Measurements from ENCODE around the gene GPR101. TPM values are rescaled to one million over a fixed set of nuclear protein-coding genes. Genes with fewer than 3 reads are reported as not detected.
"Not testable (repeated sequence)": the region's sequence is repeated elsewhere in the genome, so short reads cannot be mapped to it uniquely, and the experiment has no call there.

The GPR101 gene
- total RNA-seq, 1 donor from 2014 or later, result not detected

DNA sequence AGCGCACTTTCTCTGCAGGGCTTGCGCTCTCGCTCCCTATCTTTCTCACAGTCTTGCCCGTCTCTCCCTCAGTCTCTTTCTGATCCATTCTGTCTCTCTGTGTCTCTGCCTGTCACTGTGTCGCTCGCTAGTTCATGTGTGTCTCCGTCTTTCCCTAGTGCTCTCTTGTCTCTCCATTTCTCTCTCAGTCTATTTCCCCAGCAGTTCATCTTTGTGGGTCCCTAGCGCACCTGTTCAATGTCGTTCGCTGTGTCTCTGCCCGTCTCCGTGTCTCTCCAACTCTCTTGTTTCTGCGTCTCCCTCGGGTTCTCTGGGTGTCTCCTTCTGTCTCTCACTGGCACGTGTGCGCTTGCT lies 1.5 kb downstream of the GPR101 start:
- no peaks in the 10 kb centered on the region for H3K4me1 ChIP-seq
- no peak overlapping the region for H3K27ac ChIP-seq
- no peaks in the 10 kb centered on the region for H3K36me3 ChIP-seq
- no peak for DNase-seq (ENCODE audit: low spot score in 2 of 2)
- H3K4me3 ChIP-seq, result peak overlapping the region; percentile 31 to 36
- H3K9me3 ChIP-seq, result no peaks in the 10 kb centered on the region
- intact Hi-C loops (cut with DNase I), result no loop called here
- TF ChIP-seq, protein P1, sequence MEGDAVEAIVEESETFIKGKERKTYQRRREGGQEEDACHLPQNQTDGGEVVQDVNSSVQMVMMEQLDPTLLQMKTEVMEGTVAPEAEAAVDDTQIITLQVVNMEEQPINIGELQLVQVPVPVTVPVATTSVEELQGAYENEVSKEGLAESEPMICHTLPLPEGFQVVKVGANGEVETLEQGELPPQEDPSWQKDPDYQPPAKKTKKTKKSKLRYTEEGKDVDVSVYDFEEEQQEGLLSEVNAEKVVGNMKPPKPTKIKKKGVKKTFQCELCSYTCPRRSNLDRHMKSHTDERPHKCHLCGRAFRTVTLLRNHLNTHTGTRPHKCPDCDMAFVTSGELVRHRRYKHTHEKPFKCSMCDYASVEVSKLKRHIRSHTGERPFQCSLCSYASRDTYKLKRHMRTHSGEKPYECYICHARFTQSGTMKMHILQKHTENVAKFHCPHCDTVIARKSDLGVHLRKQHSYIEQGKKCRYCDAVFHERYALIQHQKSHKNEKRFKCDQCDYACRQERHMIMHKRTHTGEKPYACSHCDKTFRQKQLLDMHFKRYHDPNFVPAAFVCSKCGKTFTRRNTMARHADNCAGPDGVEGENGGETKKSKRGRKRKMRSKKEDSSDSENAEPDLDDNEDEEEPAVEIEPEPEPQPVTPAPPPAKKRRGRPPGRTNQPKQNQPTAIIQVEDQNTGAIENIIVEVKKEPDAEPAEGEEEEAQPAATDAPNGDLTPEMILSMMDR (IDR thresholded peaks at IDR 0.05), result no peak
- no peaks in the 10 kb centered on the region for H3K27me3 ChIP-seq

DNA sequence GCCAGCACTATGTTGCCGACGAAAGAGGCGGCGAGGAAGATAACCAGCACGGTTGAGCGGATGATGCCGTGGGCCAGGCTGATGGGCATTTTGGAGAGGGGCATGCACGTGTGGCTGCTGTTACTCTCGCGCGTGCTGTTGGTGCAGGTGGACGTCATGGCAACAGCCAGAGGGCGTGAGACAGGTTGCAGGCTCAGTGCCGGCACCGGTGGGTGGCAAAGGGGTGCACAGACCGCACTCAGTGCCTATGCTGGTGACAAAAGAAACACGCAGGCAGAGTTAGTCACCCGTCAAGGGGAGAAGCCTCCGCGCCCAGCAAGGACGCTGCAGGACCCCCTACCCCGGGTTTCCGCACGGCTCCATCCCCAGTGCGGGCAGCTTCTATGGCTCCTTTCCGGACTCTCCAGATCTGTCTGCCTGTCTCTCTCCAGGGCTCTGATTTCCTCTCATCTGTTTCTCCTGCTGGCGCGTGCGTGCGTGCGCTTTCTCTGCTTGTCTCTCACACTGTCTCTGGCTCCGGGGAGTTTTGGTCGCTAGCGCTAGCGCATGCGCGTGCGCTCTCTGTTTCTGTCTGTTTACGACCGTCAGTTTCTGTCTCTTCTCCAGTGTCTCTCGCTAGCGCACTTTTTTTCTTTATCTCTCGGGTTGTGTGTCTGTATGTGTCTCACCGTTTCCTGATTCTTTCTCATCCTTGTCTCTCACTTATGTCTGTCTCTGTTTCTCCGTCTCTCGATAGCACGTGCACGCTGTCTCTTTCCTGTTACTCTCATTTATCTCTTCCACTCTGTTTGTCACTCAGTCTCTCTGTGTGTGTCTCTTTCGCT lies 2.1 kb downstream of the GPR101 start:
- H3K27me3 ChIP-seq, result no peaks in the 10 kb centered on the region
- intact Hi-C loops (cut with DNase I), result no loop called here

DNA sequence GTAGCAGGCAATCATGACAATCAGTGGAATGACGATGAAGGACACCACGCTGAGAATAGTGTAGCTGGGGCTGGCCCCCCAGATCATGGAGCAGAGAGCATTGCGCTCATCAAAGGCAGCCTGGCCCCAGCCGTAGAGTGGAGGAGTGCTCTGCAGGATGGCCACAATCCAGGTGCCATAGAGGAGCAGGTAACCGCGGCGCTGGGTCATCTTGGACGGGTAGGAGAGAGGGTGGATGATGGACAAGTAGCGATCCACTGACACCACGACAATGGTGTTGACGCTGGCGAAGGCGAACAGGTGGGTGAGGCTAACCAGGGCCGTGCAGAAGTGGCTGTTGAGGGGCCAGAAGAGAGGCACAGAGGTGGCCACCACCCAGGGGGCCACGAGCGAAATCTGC lies 2.8 kb downstream of the GPR101 start:
- H3K4me3 ChIP-seq, result no peak overlapping the region

More for the DNA sequence above, 2.1 kb downstream of the GPR101 start:
- Histone ChIP-seq H3K27ac (no peak overlapping the region), H3K4me3 (peak overlapping the region; percentile 31 to 36), H3K4me1 (no peaks in the 10 kb centered on the region), H3K36me3 (no peaks in the 10 kb centered on the region), H3K9me3 (no peaks in the 10 kb centered on the region)
- TF ChIP-seq, protein P1 (IDR thresholded peaks at IDR 0.05), result no peak
- DNase-seq (ENCODE audit: low spot score in 2 of 2), result no peak

DNA sequence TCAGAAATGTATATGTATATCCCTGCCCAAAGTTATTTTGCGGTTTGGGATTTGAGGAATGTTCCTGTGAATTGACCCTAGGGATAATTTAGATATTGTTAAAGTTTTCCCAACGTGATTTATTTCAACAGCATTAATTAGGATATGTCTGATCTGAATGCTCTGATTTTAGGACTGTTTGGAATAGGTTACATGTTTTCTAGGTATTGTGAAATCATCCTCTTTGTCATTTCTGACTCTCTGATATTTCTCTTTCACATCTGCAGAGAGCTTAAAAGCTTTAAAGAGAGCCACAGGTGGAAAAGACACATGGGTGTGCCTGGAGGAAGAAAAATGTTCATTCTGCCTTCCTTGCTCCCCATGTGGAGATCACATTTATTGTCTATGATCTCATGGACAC lies 5.1 kb downstream of the GPR101 start:
- H3K36me3 ChIP-seq, result no peaks in the 10 kb centered on the region
- TF ChIP-seq, protein P1 (IDR thresholded peaks at IDR 0.05), result no peak
- H3K27ac ChIP-seq, result no peak overlapping the region
- H3K4me3 ChIP-seq, result no peak overlapping the region
- DNase-seq (ENCODE audit: low spot score in 2 of 2), result no peak
- intact Hi-C loops (cut with DNase I), result no loop called here
- H3K27me3 ChIP-seq, result no peaks in the 10 kb centered on the region
- H3K4me1 ChIP-seq, result no peaks in the 10 kb centered on the region
- H3K9me3 ChIP-seq, result no peaks in the 10 kb centered on the region

More for the DNA sequence above, 2.8 kb downstream of the GPR101 start:
- intact Hi-C loops (cut with DNase I), result no loop called here
- TF ChIP-seq, protein P1 (IDR thresholded peaks at IDR 0.05), result no peak
- H3K36me3 ChIP-seq, result no peaks in the 10 kb centered on the region
- no peaks in the 10 kb centered on the region for H3K9me3 ChIP-seq
- DNase-seq (ENCODE audit: low spot score in 2 of 2), result no peak
- H3K27ac ChIP-seq, result no peak overlapping the region
- no peaks in the 10 kb centered on the region for H3K4me1 ChIP-seq
- no peaks in the 10 kb centered on the region for H3K27me3 ChIP-seq

DNA sequence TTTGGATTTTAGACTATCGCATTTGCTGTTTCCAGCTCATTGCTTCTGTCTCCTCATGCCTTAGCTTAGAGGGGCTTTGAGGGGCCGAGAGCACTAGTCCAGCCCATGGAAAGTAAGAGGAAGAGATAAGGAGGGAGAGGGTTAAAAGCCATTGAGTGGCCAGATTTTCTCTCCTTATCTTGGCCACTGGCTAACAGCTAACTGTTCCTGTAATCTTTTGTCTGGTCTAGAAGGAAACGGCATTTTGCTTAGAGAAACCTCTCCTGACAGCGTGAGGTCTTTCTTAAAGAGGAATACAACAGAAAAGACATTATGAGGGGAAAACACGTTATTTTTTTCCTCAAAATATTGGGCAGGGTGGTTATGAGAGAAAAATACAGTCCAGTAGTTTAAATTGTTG lies 7.9 kb downstream of the GPR101 start:
- TF ChIP-seq, protein P1 (IDR thresholded peaks at IDR 0.05), result no peak
- no peak for DNase-seq (ENCODE audit: low spot score in 2 of 2)
- intact Hi-C loops (cut with DNase I), result no loop called here
- no peak overlapping the region for H3K4me3 ChIP-seq
- H3K27me3 ChIP-seq, result no peaks in the 10 kb centered on the region
- no peaks in the 10 kb centered on the region for H3K4me1 ChIP-seq
- H3K27ac ChIP-seq, result no peak overlapping the region
- H3K9me3 ChIP-seq, result no peaks in the 10 kb centered on the region
- H3K36me3 ChIP-seq, result no peaks in the 10 kb centered on the region

DNA sequence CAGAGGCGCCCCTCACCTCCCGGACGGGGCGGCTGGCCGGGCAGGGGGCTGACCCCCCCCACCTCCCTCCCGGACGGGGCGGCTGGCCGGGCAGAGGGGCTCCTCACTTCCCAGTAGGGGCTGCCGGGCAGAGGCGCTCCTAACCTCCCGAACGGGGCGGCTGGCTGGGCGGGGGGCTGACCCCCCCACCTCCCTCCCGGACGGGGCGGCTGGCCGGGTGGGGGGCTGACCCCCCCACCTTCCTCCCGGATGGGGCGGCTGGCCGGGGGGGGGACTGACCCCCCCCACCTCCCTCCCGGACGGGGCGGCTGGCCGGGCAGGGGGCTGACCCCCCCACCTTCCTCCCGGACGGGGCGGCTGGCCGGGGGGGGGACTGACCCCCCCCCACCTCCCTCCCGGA lies 33.6 kb downstream of the GPR101 start:
- H3K9me3 ChIP-seq; H3K4me1 ChIP-seq; H3K4me3 ChIP-seq; H3K27me3 ChIP-seq; H3K36me3 ChIP-seq; intact Hi-C loops (cut with DNase I); H3K27ac ChIP-seq; DNase-seq (ENCODE audit: low spot score in 2 of 2): not testable (repeated sequence)
